Mesothelial cell of epicardium (in vitro differentiated cells): ENCODE data around the gene HUS1B. TPM values are rescaled to one million over a fixed set of nuclear protein-coding genes. Genes with fewer than 3 reads are reported as not detected.

ENCODE experiments used
- DNase-seq, 2 experiments: peaks; one replicate each; pipeline ENCODE4 v3.0.0; 2021; ENCODE audit warnings: low spot score in 2 of 2; ENCODE audit not compliant: unreplicated experiment in 2 of 2
- H3K27ac Mint-ChIP-seq: 2 replicates; pipeline ENCODE4 v1.8.0; 2021; ENCODE audit warnings: mixed read lengths
- H3K27me3 Mint-ChIP-seq: 2 replicates; pipeline ENCODE4 v1.8.0; 2021; ENCODE audit warnings: low read depth, mixed read lengths
- H3K36me3 Mint-ChIP-seq: 2 replicates; pipeline ENCODE4 v1.8.0; 2021; ENCODE audit warnings: mixed read lengths
- H3K4me1 Mint-ChIP-seq: 2 replicates; pipeline ENCODE4 v1.8.0; 2021; ENCODE audit warnings: mixed read lengths
- H3K4me3 Mint-ChIP-seq: 2 replicates; pipeline ENCODE4 v1.8.0; 2021; ENCODE audit warnings: mild to moderate bottlenecking, moderate library complexity, mixed read lengths
- H3K9me3 Mint-ChIP-seq: 2 replicates; pipeline ENCODE4 v1.8.0; 2021; ENCODE audit warnings: mixed read lengths
- total RNA-seq: library from RNA; stranded (reverse); gene quantifications from 3 replicates; pipeline ENCODE4 v1.2.1, GENCODE V29; 2021
- TF ChIP-seq, protein P1 (sequence below): fragments of 200-600 bp; sonication (generic); IDR thresholded peaks from one replicate; pipeline ENCODE4 v1.5.0; 2021; ENCODE audit warnings: antibody characterized with exemption; ENCODE audit not compliant: unreplicated experiment

Gene HUS1B
- total RNA-seq, 1 donor from 2014 or later, result 1.3 TPM

DNA sequence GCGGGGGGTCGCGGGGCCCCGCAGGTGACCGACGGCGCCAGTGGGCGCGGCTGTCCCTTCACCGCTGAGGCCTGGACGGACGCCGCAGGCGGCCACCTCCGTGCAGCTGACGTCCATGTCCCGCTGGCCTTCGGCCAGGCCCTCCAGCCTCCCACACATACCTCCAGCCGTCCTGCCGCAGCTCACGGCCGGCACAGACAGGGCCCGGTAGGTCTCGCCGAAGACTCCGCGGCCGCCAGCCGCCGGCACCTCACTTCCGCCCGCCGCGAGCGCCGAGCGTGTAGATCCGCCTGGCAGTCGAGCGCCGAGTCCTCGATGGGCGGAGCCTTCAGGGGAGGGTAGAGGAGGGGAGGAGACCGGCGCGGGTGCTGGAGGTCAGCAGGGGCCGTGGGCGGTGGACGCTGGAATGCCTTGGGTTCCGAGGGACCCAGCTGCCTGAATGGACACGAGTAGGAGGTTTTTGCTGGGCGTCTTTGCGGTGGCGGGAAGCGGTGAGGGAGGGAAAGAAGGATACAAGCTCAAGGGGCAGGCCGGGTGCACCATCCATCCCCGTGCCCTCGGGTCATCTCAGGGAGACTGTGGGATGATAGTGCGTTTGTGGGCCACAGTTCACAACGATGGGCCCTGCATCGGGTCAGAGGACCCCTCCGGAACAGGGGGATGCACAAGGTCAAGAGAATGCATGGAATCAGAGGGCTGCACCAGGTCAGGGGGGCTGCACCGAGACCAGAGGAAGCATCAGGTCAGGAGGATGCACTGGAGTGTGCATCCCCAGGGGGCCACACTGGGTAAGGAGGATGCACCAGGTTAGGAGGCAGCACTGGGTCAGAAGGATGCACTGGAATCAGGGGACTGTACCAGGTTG, 36.2 kb upstream of the HUS1B start, which contains the start of gene EXOC2:
Gene EXOC2 (minus strand): TSS at position 282 of the 865 bp plus-strand sequence. CDS start 55,321 bp downstream, outside the sequence.
- TF ChIP-seq, protein P1, sequence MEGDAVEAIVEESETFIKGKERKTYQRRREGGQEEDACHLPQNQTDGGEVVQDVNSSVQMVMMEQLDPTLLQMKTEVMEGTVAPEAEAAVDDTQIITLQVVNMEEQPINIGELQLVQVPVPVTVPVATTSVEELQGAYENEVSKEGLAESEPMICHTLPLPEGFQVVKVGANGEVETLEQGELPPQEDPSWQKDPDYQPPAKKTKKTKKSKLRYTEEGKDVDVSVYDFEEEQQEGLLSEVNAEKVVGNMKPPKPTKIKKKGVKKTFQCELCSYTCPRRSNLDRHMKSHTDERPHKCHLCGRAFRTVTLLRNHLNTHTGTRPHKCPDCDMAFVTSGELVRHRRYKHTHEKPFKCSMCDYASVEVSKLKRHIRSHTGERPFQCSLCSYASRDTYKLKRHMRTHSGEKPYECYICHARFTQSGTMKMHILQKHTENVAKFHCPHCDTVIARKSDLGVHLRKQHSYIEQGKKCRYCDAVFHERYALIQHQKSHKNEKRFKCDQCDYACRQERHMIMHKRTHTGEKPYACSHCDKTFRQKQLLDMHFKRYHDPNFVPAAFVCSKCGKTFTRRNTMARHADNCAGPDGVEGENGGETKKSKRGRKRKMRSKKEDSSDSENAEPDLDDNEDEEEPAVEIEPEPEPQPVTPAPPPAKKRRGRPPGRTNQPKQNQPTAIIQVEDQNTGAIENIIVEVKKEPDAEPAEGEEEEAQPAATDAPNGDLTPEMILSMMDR, result no peak
- Mint-ChIP-seq H3K27me3 (no peaks in the 10 kb centered on the region), H3K4me1 (peaks cover 16% of the 10 kb centered on the region), H3K4me3 (peak within 1 kb of the TSS; percentile 98), H3K36me3 (no peaks in the 10 kb centered on the region), H3K27ac (peak within 1 kb of the TSS; percentile 89), H3K9me3 (no peaks in the 10 kb centered on the region)
- peak; percentile 76 to 84 for DNase-seq

DNA sequence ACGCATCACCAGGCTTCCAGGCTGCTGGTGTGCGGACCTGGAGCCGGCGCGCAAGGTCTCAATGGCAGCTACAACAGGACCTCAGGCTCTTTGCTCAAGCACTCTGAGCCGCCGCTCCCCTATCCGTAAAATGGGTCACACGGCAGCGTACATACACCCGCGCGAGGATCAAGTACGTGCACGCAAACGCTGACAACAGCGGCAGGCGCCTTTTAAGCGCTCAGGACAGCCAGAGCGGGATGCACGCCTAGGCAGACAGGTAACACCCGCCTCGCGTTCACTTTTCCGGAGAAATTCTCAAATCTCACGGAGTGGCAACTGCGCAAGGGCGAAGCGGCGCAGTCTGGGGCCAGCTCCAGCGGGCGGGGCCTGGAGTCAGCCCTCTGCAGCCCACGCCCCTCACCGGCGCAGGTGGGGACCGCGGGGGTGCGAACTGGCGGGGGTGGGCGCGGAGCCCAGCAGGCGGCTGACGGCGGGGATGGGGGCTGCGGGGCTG, 35.5 kb upstream of the HUS1B start:
- TF ChIP-seq, protein P1, result no peak
- peak in 1 of 2 experiments; percentile 69 for DNase-seq
- Mint-ChIP-seq H3K27ac (peak overlapping the region; percentile 88), H3K9me3 (no peaks in the 10 kb centered on the region), H3K36me3 (no peaks in the 10 kb centered on the region), H3K4me3 (peak overlapping the region; percentile 85), H3K27me3 (no peaks in the 10 kb centered on the region), H3K4me1 (peaks cover 16% of the 10 kb centered on the region)

DNA sequence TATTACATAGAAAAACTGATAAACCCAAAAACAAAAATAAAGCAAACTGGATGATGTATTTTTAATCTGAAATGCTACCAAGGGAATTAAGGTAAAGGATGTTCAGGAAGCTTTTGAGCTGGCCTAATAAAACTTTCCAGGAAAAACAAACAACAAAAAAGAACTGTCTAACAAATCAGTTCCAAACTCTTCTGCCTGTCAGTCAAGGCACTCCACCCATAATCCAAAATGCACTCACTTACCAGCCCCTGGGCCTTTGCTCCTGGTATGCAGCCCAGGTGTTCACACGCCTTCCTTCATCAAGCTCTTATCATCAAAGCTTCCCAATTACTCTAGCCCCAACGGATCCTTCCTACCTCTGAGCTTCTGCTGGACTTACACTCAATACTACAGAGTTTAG, 32.3 kb upstream of the HUS1B start:
- Mint-ChIP-seq H3K9me3 (no peaks in the 10 kb centered on the region), H3K27me3 (peaks cover 3% of the 10 kb centered on the region), H3K4me1 (peaks cover 17% of the 10 kb centered on the region), H3K36me3 (no peaks in the 10 kb centered on the region), H3K27ac (no peak overlapping the region), H3K4me3 (no peak overlapping the region)
- DNase-seq, result no peak
- TF ChIP-seq, protein P1, result no peak

DNA sequence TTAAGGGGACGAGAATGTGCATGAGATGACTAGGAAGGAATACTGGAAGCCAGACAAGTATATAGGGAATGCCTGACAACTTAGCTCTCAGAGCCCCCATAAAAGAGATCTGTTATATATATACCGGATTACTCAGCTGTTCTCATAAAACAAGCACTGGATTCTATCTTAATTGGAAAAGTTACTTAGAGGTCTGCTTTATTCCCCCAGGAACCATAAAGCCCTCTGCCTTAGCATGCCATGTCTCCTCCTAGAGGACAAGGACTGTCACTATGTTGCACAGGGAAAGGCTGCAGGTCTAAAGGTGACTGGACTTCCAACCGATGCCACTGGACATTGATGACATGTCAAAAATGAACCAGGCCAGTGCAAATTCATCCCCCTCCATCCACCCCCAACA, 29.6 kb upstream of the HUS1B start:
- Mint-ChIP-seq H3K4me3 (no peak overlapping the region), H3K4me1 (peaks cover 14% of the 10 kb centered on the region)

DNA sequence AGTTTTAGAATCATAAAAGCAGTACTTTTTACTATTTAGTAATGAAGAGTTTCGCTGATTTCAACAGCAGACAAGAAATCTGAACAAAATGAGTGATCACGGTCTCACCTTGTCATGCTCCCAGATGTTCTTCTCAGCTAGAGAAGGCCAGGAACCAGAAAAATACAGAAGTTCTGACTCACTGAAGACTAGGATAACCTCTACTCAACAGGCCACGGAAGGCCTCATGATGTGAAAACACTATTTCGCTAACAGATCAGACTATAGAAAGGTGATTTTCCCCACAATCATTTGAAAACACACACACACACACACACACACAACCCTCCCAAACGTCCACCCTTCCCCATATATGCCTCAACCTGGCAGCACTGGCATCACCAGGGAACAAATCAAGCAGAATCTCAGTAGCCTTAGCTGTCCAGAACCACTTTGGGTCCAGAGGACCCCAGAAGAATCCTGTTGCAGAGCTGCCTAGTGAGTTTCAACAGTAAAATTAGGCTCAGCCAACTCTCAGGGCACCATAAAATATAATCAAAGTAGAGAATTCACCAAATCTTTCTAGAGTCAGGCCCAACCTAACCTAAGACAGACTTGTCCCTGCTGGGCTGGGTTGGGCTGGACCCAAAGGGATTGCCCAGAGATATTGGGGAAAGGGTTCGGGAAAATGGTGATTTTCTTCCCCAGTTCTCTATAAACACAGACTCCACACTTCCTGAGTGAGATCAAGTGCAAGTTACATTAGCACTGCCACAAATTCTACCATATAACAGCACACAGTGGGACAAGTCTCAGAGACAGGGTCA, 28.1 kb upstream of the HUS1B start:
- Mint-ChIP-seq H3K9me3 (no peaks in the 10 kb centered on the region), H3K36me3 (no peaks in the 10 kb centered on the region), H3K4me3 (no peak overlapping the region), H3K4me1 (peaks cover 24% of the 10 kb centered on the region), H3K27ac (no peak overlapping the region), H3K27me3 (peaks cover 16% of the 10 kb centered on the region)
- no peak for DNase-seq
- TF ChIP-seq, protein P1, result no peak

More for the DNA sequence above, 29.6 kb upstream of the HUS1B start:
- Mint-ChIP-seq H3K27me3 (peaks cover 16% of the 10 kb centered on the region), H3K27ac (no peak overlapping the region), H3K36me3 (no peaks in the 10 kb centered on the region), H3K9me3 (no peaks in the 10 kb centered on the region)
- no peak for DNase-seq
- TF ChIP-seq, protein P1, result no peak
